GM19351 (cell line): ENCODE results near the gene CCDC40.

ENCODE experiments used
- ATAC-seq: cut with Tn5 transposase; IDR thresholded peaks from one replicate; pipeline ENCODE4 v1.9.1; 2021; ENCODE audit warnings: mild to moderate bottlenecking, moderate library complexity; ENCODE audit not compliant: unreplicated experiment

The CCDC40 gene

DNA sequence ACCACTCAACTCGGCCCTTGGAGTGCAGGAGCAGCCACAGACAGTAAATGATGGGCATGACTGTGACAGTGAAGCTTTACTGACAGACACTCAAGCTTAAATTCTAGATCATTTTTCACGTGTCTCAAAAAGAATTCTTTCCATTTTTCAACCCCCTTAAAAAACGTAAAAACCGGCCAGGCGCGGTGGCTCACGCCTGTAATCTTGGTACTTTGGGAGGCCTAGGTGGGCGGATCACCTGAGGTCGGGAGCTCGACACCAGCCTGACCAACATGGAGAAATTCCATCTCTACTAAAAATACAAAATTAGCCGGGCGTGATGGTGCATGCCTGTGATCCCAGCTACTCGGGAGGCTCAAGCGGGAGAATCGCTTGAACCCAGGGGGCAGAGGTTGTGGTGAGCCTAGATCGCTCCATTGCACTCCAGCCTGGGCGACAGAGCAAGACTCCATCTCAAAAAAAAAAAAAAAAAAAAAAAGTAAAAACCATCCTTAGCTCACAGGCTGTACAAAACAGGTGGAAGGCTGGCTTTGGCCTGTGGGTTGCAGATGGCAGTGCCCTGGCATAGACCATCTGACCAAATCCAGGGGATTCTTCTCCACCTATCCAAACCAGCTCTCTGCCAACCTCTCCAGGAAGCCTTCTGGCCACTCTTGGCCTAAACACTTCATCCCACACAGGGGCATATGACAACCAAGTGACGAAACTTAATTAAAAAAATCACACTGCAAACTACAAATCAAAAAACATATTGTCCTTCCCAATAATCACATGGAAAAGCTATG lies 19.0 kb upstream of the CCDC40 start:
- ATAC-seq, result no peak

- no peak for ATAC-seq
These were observed 17.4 kb upstream of the CCDC40 start for GRCh38 chr17:80018917-80019651.

DNA sequence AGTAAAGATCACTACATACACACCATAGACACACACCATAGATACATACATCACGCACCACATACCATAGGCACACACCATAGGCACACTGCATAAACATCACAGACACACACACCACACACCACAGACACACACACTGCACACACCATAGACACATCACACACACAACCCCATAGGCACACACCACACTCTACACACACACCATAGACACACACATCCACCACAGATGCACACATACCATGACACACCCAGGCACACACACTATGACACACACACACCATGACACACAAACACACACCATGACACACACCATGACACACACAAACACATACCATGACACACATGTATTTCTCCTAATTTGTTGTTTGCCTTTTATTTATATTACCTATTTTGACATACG lies 14.8 kb upstream of the CCDC40 start:
- no peak for ATAC-seq

GRCh38 chr17:80023481-80024205 lies 12.8 kb upstream of the CCDC40 start:
- no peak for ATAC-seq

DNA sequence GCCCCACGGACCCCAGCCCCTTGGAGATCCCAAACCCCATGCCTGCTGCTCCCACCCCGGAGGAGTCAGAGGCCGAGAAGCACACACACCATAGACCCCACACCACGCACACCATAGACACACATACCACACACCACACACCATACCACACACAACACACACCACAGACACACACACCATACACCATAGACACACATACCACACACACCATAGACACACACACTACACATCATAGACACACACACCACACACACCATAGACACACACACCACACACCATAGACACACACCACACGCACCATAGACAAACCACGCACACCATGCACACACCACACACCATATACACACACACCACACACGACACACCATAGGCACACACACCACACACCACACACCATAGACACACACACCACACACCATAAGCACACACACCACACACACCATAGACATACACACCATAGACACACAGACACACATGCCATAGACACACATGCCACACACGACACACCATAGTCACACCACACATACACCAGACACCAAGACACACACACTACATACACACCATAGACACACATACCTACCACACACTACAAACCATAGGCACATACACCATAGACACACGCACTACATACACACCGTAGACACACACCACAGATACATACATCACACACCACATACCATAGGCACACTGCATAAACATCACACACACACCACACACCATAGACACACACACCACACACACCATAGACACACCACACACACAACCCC lies 12.1 kb upstream of the CCDC40 start:
- ATAC-seq, result no peak

GRCh38 chr17:80025140-80025539 lies 11.3 kb upstream of the CCDC40 start:
- no peak for ATAC-seq

GRCh38 chr17:80025796-80026195 lies 10.6 kb upstream of the CCDC40 start:
- ATAC-seq, result no peak

DNA sequence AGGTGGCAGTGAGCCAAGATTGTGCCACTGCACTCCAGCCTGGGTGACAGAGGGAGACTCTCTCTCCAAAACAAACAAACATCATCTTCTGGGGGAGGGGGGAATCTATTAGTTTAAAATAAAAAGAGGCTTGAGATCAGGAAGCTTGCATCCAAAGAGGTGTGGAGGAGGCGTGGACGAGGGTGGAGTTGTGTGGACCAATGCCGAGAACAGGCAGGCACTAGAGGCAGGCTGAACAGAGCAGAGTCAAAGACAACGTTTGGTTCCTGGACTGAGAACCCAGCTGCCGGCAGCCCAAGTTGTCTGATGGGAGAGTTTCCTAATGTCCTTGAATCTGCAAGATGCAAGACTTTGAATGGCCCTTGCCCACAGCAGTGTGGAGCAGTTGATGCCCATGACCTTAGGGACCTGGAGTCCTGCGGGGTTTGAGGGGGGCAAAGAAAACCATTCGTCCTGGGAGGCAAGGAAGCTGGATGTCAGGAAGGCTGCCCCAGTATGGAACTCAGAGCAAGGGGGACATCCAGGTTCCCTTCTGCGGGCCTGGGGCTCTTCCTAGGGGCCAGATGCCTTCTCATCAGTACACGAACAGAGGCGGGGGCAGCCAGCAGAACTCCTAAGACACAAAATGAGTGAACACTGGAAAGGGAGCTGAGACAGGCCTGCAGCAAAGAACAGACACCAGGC lies 9.9 kb upstream of the CCDC40 start:
- no peak for ATAC-seq

GRCh38 chr17:80027043-80027435 lies 9.4 kb upstream of the CCDC40 start:
- ATAC-seq, result no peak

DNA sequence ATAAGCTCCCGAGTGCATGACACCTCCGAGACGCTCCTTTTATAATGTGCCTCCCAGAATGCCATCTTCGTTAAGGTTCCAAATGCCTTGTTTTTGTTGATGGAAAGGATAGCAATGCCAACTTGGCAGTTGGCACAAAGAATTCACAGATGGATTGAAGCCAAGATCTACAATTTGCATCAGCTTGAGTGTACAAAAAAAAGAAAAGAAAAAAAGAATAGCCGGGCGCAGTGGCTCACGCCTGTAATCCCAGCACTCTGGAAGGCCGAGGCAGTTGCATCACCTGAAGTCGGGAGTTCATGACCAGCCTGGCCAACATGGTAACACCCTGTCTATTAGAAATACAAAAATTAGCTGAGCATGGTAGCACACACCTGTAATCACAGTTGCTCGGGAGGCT lies 8.4 kb upstream of the CCDC40 start:
- ATAC-seq, result no peak

DNA sequence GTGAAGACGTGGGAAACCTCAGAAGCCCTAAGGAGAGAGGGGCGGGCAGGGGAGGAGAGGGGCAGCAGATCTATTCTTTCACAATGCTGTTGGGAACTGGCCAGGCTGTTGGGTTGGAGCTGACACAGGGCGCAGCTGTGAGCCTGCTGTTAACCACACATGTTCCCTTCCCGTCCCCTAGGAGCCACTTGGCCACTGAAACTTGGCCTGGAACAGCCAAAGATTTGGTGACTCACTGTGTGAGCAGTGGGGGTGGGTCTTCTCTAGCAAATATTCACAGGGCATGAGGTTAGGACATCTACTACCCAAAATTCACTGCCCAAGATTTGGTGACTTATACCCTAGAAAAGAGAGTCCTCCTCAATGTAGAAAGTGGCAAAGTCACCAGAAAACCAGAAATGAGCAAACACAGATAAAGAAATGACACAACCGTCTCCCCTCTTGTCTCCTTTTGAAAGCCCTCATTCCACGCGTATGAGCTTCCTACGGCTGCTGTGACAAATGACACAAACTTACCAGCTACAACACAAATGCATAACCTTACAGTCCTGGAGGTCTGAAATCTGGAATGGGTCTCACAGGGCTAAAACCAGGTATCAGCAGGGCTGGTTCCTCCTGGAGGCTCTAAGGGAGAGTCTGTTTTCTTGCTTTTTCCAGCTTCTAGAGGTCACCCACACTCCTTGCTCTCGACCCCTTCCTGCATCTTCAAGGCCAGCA lies 7.0 kb upstream of the CCDC40 start:
- no peak for ATAC-seq

- no peak for ATAC-seq
These were observed 5.6 kb upstream of the CCDC40 start for GRCh38 chr17:80030730-80031410.

- no peak for ATAC-seq
These were observed 4.6 kb upstream of the CCDC40 start for GRCh38 chr17:80031691-80032430.

- ATAC-seq, result no peak
These were observed 3.7 kb upstream of the CCDC40 start for GRCh38 chr17:80032614-80033171.

DNA sequence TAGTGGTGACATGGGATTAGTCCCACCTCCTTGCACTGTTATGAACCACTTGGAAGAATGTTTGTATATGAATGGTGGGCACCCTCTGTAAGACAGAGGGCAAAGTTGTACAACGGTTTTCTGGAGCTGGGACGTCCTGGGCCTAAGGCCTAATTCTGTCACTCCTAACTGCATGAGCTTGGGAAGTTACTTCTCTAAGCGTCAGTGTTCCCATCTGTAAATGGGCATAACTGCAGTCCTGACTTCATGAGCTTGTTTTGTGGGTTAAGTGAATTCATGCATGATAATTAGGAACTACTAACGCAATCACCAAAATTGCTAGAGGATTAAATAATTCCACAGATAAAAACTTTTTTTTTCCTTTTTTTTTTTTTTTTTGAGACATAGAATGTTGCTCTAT lies 2.6 kb upstream of the CCDC40 start:
- ATAC-seq, result no peak

- ATAC-seq, result no peak
These were observed 1.4 kb upstream of the CCDC40 start for GRCh38 chr17:80034791-80035686.

GRCh38 chr17:80035687-80035936 lies 830 bp upstream of the CCDC40 start, which contains the start of gene TBC1D16:
TSS of gene TBC1D16 (minus strand) at chr17:80035872. CDS start at chr17:80013547, 22,325 bp downstream.
- ATAC-seq, result no peak
